Measurements from ENCODE around the gene GALNT6. TPM values are rescaled to one million over a fixed set of nuclear protein-coding genes. Genes with fewer than 3 reads are reported as not detected.

Gene GALNT6
- total and polyA plus RNA-seq, 2 experiments from 2014 or later: 4.3 to 9.4 TPM

- Histone ChIP-seq H3K4me3 (no peak overlapping the region), H2AFZ (no peak overlapping the region; the same call in 1 of the 2 replicates), H3K36me3 (ENCODE audit: low read depth) (no peaks in the 10 kb centered on the region), H3F3A (ENCODE audit: insufficient read depth) (peaks cover 45% of the 10 kb centered on the region), H3K4me1 (ENCODE audit: insufficient read depth) (peaks cover 46% of the 10 kb centered on the region), H3K9ac (no peak overlapping the region), H4K20me1 (ENCODE audit: insufficient read depth) (no peaks in the 10 kb centered on the region), H3K4me2 (ENCODE audit: unreplicated experiment) (no peak overlapping the region), H3K27ac (no peak overlapping the region), H3K9me2 (ENCODE audit: insufficient read depth) (no peaks in the 10 kb centered on the region), H3K27me3 (replicated peaks; ENCODE audit: insufficient read depth) (no peaks in the 10 kb centered on the region), H3K9me3 (ENCODE audit: low read depth) (no peaks in the 10 kb centered on the region), H3K79me2 (ENCODE audit: insufficient read depth) (no peaks in the 10 kb centered on the region)
- DNase-seq: no peak
- no peak for TF ChIP-seq EZH2phosphoT487 (IDR thresholded peaks at IDR 0.05; ENCODE audit: insufficient read depth, low read depth)
- TF ChIP-seq EZH2 (IDR thresholded peaks at IDR 0.05; ENCODE audit: insufficient read depth, poor library complexity, severe bottlenecking): no peak
- in situ Hi-C loops (cut with MboI): no loop called here
- WGBS, 2 experiments (ENCODE audit: low coverage in 1 of 2, low lambda C conversion rate in 2 of 2, missing lambda C conversion rate in 2 of 2): 94 to 99% methylated on average over 6 of the region's 6 CpGs
Observed at GRCh38 chr12:51390457-51390856, 749 bp downstream of the GALNT6 start.

- 7 to 25% methylated on average over 2 of the region's 2 CpGs for WGBS, 2 experiments (ENCODE audit: low coverage in 1 of 2, low lambda C conversion rate in 2 of 2, missing lambda C conversion rate in 2 of 2)
- Histone ChIP-seq H3K4me1 (ENCODE audit: insufficient read depth) (peaks cover 39% of the 10 kb centered on the region), H3K9me3 (ENCODE audit: low read depth) (no peaks in the 10 kb centered on the region), H3K4me2 (ENCODE audit: unreplicated experiment) (no peak overlapping the region), H3K9ac (no peak overlapping the region), H3K4me3 (no peak overlapping the region), H3K36me3 (ENCODE audit: low read depth) (no peaks in the 10 kb centered on the region), H3K9me2 (ENCODE audit: insufficient read depth) (no peaks in the 10 kb centered on the region), H3F3A (ENCODE audit: insufficient read depth) (peaks cover 36% of the 10 kb centered on the region), H4K20me1 (ENCODE audit: insufficient read depth) (no peaks in the 10 kb centered on the region), H3K27ac (peak overlapping the region; percentile 32), H3K79me2 (ENCODE audit: insufficient read depth) (no peaks in the 10 kb centered on the region), H3K27me3 (replicated peaks; ENCODE audit: insufficient read depth) (no peaks in the 10 kb centered on the region), H2AFZ (no peak overlapping the region)
- TF ChIP-seq EZH2 (IDR thresholded peaks at IDR 0.05; ENCODE audit: insufficient read depth, poor library complexity, severe bottlenecking) (no peak), EZH2phosphoT487 (IDR thresholded peaks at IDR 0.05; ENCODE audit: insufficient read depth, low read depth) (no peak)
- peak; percentile 75 for DNase-seq
- in situ Hi-C loops (cut with MboI): no loop called here
Observed at GRCh38 chr12:51389302-51389999, 1.8 kb downstream of the GALNT6 start.

- Histone ChIP-seq H3K79me2 (ENCODE audit: insufficient read depth) (no peaks in the 10 kb centered on the region), H3K4me3 (no peak overlapping the region), H3K27me3 (replicated peaks; ENCODE audit: insufficient read depth) (no peaks in the 10 kb centered on the region), H3K4me2 (ENCODE audit: unreplicated experiment) (no peak overlapping the region), H3K36me3 (ENCODE audit: low read depth) (no peaks in the 10 kb centered on the region), H3K27ac (peak overlapping the region; percentile 75; the same call in 1 of the 2 replicates), H3F3A (ENCODE audit: insufficient read depth) (peaks cover 33% of the 10 kb centered on the region), H3K4me1 (ENCODE audit: insufficient read depth) (peaks cover 35% of the 10 kb centered on the region), H4K20me1 (ENCODE audit: insufficient read depth) (no peaks in the 10 kb centered on the region), H3K9me2 (ENCODE audit: insufficient read depth) (no peaks in the 10 kb centered on the region), H2AFZ (no peak overlapping the region), H3K9ac (no peak overlapping the region), H3K9me3 (ENCODE audit: low read depth) (no peaks in the 10 kb centered on the region)
- no peak for TF ChIP-seq EZH2 (IDR thresholded peaks at IDR 0.05; ENCODE audit: insufficient read depth, poor library complexity, severe bottlenecking)
- TF ChIP-seq EZH2phosphoT487 (IDR thresholded peaks at IDR 0.05; ENCODE audit: insufficient read depth, low read depth): no peak
- 95% methylated on average over 5 of the region's 5 CpGs for WGBS, 2 experiments (ENCODE audit: low coverage in 1 of 2, low lambda C conversion rate in 2 of 2, missing lambda C conversion rate in 2 of 2)
- no peak for DNase-seq
- in situ Hi-C loops (cut with MboI): no loop called here
Observed at GRCh38 chr12:51388846-51389245, 2.4 kb downstream of the GALNT6 start.

GRCh38 chr12:51388069-51388799 is 3.0 kb downstream of the GALNT6 start:
- Histone ChIP-seq H3K4me3 (peak overlapping the region; percentile 26; the same call in 1 of the 2 replicates), H3K4me1 (ENCODE audit: insufficient read depth) (peaks cover 29% of the 10 kb centered on the region), H3F3A (ENCODE audit: insufficient read depth) (peaks cover 27% of the 10 kb centered on the region), H3K36me3 (ENCODE audit: low read depth) (no peaks in the 10 kb centered on the region), H3K27me3 (replicated peaks; ENCODE audit: insufficient read depth) (no peaks in the 10 kb centered on the region), H3K27ac (peak overlapping the region; percentile 75), H3K9ac (peak overlapping the region; percentile 57), H4K20me1 (ENCODE audit: insufficient read depth) (no peaks in the 10 kb centered on the region), H3K4me2 (ENCODE audit: unreplicated experiment) (peak overlapping the region; percentile 55), H3K9me3 (ENCODE audit: low read depth) (no peaks in the 10 kb centered on the region), H3K9me2 (ENCODE audit: insufficient read depth) (no peaks in the 10 kb centered on the region), H3K79me2 (ENCODE audit: insufficient read depth) (no peaks in the 10 kb centered on the region), H2AFZ (peak overlapping the region; percentile 93)
- in situ Hi-C loops (cut with MboI): no loop called here
- TF ChIP-seq EZH2phosphoT487 (IDR thresholded peaks at IDR 0.05; ENCODE audit: insufficient read depth, low read depth): no peak
- TF ChIP-seq EZH2 (IDR thresholded peaks at IDR 0.05; ENCODE audit: insufficient read depth, poor library complexity, severe bottlenecking): no peak
- WGBS, 2 experiments (ENCODE audit: low coverage in 1 of 2, low lambda C conversion rate in 2 of 2, missing lambda C conversion rate in 2 of 2): 41 to 43% methylated on average over 10 of the region's 10 CpGs
- peak; percentile 76 for DNase-seq

All from GM23248 (cell line).